ENCODE measurements around the gene LYPD1.

Gene LYPD1

GRCh38 chr2:132645722-132646539 lies 24.1 kb downstream of the LYPD1 start:
- H3K9me3 ChIP-seq (ENCODE audit: severe bottlenecking) = no peaks in the 10 kb centered on the region
- no peaks in the 10 kb centered on the region for H3K27me3 ChIP-seq (ENCODE audit: insufficient read depth, poor library complexity, severe bottlenecking)
- DNase-seq (ENCODE audit: low spot score) = no peak
- no peak overlapping the region for H3K27ac ChIP-seq (ENCODE audit: poor library complexity, severe bottlenecking)
- no peak for TF ChIP-seq CTCF (IDR thresholded peaks at IDR 0.05; ENCODE audit: poor library complexity, severe bottlenecking)
- H3K4me3 ChIP-seq (ENCODE audit: severe bottlenecking) = no peak overlapping the region
- H3K4me1 ChIP-seq (ENCODE audit: insufficient read depth, poor library complexity, severe bottlenecking) = no peaks in the 10 kb centered on the region
- no peak for ATAC-seq (ENCODE audit: low read depth)
- no peaks in the 10 kb centered on the region for H3K36me3 ChIP-seq (ENCODE audit: low read depth)

GRCh38 chr2:132645176-132645575 lies 24.8 kb downstream of the LYPD1 start:
- H3K4me3 ChIP-seq (ENCODE audit: severe bottlenecking) = no peak overlapping the region
- ATAC-seq (ENCODE audit: low read depth) = no peak
- H3K36me3 ChIP-seq (ENCODE audit: low read depth) = no peaks in the 10 kb centered on the region
- no peaks in the 10 kb centered on the region for H3K27me3 ChIP-seq (ENCODE audit: insufficient read depth, poor library complexity, severe bottlenecking)
- no peak for DNase-seq (ENCODE audit: low spot score)
- no peak overlapping the region for H3K27ac ChIP-seq (ENCODE audit: poor library complexity, severe bottlenecking)
- H3K9me3 ChIP-seq (ENCODE audit: severe bottlenecking) = no peaks in the 10 kb centered on the region
- TF ChIP-seq CTCF (IDR thresholded peaks at IDR 0.05; ENCODE audit: poor library complexity, severe bottlenecking) = no peak
- H3K4me1 ChIP-seq (ENCODE audit: insufficient read depth, poor library complexity, severe bottlenecking) = no peaks in the 10 kb centered on the region

- H3K4me3 ChIP-seq (ENCODE audit: severe bottlenecking) = no peak overlapping the region
- no peaks in the 10 kb centered on the region for H3K9me3 ChIP-seq (ENCODE audit: severe bottlenecking)
- DNase-seq (ENCODE audit: low spot score) (no peak), ATAC-seq (ENCODE audit: low read depth) (no peak)
- no peak overlapping the region for H3K27ac ChIP-seq (ENCODE audit: poor library complexity, severe bottlenecking)
- TF ChIP-seq CTCF (IDR thresholded peaks at IDR 0.05; ENCODE audit: poor library complexity, severe bottlenecking) = no peak
- no peaks in the 10 kb centered on the region for H3K36me3 ChIP-seq (ENCODE audit: low read depth)
- H3K27me3 ChIP-seq (ENCODE audit: insufficient read depth, poor library complexity, severe bottlenecking) = no peaks in the 10 kb centered on the region
- no peaks in the 10 kb centered on the region for H3K4me1 ChIP-seq (ENCODE audit: insufficient read depth, poor library complexity, severe bottlenecking)
Measured at GRCh38 chr2:132642415-132642814, 27.6 kb downstream of the LYPD1 start.

GRCh38 chr2:132641819-132642218 lies 28.2 kb downstream of the LYPD1 start:
- no peaks in the 10 kb centered on the region for H3K27me3 ChIP-seq (ENCODE audit: insufficient read depth, poor library complexity, severe bottlenecking)
- H3K36me3 ChIP-seq (ENCODE audit: low read depth) = no peaks in the 10 kb centered on the region
- no peak overlapping the region for H3K27ac ChIP-seq (ENCODE audit: poor library complexity, severe bottlenecking)
- no peak for TF ChIP-seq CTCF (IDR thresholded peaks at IDR 0.05; ENCODE audit: poor library complexity, severe bottlenecking)
- no peaks in the 10 kb centered on the region for H3K4me1 ChIP-seq (ENCODE audit: insufficient read depth, poor library complexity, severe bottlenecking)
- no peak for ATAC-seq (ENCODE audit: low read depth)
- no peak for DNase-seq (ENCODE audit: low spot score)
- no peak overlapping the region for H3K4me3 ChIP-seq (ENCODE audit: severe bottlenecking)
- no peaks in the 10 kb centered on the region for H3K9me3 ChIP-seq (ENCODE audit: severe bottlenecking)

- TF ChIP-seq CTCF (IDR thresholded peaks at IDR 0.05; ENCODE audit: poor library complexity, severe bottlenecking) = no peak
- DNase-seq (ENCODE audit: low spot score) (no peak), ATAC-seq (ENCODE audit: low read depth) (no peak)
- Histone ChIP-seq H3K36me3 (ENCODE audit: low read depth) (no peaks in the 10 kb centered on the region), H3K4me3 (ENCODE audit: severe bottlenecking) (no peak overlapping the region), H3K4me1 (ENCODE audit: insufficient read depth, poor library complexity, severe bottlenecking) (no peaks in the 10 kb centered on the region), H3K27ac (ENCODE audit: poor library complexity, severe bottlenecking) (no peak overlapping the region), H3K27me3 (ENCODE audit: insufficient read depth, poor library complexity, severe bottlenecking) (no peaks in the 10 kb centered on the region), H3K9me3 (ENCODE audit: severe bottlenecking) (no peaks in the 10 kb centered on the region)
Measured at GRCh38 chr2:132640116-132640515, 29.9 kb downstream of the LYPD1 start.

All from RWPE2 (cell line).